ENCODE data around the gene OGG1.

The OGG1 gene

DNA sequence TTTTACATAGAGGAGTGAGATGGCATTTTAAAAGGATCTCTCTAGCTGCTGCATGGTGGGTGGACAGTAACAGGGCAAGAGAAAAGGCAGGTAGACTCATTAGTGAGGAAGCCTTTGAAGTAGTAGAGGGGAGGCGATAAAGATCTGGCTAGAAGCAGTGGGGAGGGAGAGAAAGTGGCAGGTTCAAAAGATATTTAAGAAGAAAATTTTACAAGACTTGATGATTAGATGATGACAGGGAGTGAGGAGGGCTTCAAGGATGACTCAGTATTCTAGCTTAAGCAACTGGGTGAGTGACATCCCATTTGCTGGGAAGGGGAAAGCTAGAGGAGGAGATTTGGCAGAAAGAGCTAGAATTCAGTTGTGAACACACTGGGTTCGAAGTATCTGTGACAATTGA lies 22.0 kb upstream of the OGG1 start:
- no peak for DNase-seq (ENCODE audit: low spot score)

DNA sequence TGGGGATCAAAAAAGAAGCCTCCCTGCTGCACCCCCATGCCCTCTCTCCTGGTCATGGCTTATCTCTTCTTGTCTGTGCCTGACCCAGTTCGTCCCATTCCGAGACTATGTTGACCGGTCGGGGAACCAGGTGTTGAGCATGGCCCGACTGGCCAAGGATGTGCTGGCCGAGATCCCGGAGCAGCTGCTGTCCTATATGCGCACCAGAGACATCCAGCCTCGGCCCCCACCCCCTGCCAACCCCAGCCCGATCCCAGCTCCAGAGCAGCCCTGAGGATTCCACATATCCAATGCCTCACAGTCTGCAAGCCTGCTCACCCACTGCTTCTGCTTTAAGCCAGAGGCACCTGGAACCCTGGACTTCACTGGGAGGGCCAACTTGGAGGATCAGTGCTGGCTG lies 20.3 kb upstream of the OGG1 start:
- DNase-seq (ENCODE audit: low spot score) = no peak

DNA sequence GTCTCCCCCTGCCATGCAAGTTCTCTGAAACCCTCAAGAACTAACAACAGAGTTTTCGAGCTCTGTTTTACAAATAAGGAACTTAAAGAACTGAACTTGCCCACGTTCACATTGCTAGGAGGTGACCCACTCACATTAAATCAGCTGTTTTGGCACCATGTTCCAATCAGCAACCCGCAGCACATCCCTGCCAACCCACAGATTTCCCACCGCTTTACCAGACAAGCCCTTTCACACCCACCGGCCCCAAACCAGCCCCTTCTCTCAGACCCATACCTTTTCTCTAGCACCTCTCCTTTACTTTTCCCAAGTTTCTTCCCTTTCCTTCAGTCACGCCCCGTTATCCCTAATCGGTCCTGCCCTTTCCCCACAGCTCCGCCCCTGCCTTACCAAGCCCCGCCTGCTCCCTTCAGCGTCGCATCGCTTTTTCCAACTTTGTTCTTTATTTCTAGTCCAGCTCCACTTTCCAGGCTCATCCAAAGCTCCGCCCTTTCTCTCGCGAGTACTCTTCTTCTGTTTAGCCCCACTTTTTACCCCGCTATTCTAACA lies 19.0 kb upstream of the OGG1 start:
- no peak for DNase-seq (ENCODE audit: low spot score)

DNA sequence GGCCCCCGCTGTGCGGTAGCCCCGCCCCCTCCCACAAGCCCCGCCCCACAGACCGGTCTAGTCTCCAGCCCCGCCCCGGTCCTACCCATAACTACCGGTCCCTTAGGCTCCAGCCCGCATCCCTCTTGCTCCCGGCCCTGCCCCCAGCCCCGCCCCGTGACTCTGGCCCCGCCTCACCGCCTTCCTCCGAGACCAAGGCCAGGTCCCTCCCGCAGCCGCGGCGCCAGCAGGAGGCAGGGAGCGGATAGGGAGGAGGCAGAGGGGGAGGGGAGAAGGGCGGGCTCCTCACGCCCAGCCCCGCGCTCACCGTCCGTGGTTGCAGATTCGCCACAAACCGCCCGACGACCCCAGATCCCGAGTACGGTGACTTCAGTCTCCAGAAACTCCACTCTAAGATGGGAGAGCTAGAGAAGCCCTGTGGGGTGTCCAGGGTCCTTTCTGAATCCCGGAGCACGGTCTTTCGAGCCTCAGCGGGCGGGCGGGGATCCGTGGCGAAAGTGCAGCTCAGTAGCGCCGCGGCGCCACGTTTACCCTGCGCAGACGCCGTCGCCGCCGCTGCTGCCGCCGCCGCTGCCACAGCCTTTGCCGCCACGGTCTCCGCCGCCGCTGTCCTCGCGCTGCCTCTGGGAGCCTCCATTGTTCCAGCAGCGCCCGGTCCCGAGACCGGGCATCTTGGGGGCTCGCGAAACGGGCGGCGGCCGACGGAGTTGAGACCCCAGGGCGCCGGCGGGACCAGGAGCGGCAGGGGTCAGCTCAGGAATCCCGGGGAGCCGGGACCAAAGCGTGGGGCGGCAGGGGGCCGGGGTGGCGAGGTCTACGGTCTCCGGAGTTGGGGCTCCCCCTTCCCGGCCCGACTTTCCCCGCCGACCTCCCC lies 18.3 kb upstream of the OGG1 start, which contains the start of gene BRPF1:
Gene BRPF1 (plus strand): TSS at position 530 of the 874 bp plus-strand sequence. CDS start 2,406 bp downstream, outside the sequence.
- peak; percentile 99 for DNase-seq (ENCODE audit: low spot score)

DNA sequence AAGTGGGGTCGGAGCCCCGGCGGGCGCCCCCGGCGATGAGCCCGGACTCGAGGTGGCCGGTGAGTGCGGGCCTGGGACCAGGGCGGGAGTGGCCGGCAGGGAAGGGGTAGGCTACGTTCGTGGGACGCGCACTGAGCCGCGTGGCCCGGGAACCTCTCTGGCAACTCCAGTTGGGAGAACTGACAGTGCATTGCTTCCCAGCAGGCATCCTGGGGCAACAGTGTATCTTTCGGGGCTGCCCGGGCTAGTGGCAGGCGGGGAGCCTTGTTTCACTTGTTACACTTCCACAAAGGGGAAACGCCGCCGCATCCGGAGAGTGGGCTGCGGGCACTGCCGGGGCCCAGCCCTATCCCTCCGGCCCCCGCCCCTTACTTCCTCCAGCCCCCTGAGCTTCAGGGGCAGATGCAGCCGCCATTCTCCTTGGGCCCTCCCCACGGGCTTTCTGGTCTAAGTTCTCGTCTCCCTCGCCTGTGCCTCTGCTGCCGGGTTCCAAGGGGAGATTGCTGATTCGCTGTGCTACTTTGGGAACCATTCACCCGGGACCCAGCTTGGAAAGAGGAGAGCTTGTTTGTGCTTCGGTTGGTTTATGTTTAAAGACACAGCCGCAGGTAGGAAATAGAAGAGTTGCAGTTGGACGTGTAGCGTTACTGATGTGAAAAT lies 17.5 kb upstream of the OGG1 start:
- peak; percentile 17 for DNase-seq (ENCODE audit: low spot score)

DNA sequence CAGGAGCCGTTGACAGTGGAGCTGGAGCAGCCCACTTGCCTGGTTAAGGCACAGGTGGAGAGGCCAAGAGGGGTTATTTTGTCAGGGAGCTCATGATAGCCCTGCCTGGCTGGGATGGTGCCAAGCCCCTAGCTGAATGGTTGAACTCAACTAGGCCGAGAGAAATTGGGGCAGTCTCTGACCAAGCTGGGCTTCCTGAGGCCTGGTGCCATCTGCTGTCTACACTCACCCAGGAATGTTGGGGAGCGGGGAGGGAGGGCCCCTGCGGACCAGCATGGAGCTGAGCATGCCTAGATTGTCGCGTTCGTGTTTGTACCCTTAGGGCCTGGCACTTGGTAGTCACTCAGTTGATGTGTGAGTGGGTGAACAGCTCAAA lies 17.0 kb upstream of the OGG1 start:
- DNase-seq (ENCODE audit: low spot score) = peak; percentile 16

DNA sequence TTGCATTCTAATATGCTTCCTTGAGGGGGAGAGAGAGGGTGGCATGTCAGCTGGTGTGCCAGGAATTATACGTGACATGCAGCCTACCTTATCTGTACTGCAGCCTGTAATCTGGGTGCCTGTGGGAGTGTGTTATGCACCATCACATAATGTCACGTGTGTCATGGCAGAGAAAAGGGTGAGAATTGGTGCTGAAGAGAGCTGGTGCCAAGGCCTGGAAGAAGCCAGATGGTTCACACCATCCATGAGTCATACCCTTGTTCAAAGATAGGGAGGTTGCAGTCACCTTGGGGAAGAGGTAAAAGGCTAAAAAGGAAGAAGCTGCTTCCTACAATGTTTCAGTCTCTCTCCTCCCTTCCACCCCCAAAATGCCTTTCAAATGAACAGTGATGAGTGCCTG lies 12.9 kb upstream of the OGG1 start:
- peak; percentile 12 for DNase-seq (ENCODE audit: low spot score)

DNA sequence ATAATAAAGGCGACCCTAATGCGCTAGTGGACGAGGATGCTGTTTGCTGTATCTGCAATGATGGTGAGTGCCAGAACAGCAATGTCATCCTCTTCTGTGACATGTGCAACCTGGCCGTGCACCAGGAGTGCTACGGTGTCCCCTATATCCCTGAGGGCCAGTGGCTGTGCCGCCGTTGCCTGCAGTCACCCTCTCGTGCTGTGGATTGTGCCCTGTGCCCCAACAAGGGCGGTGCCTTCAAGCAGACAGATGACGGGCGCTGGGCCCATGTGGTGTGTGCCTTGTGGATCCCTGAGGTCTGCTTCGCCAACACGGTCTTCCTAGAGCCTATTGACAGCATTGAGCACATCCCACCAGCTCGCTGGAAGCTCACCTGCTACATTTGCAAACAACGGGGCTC lies 10.6 kb upstream of the OGG1 start:
- no peak for DNase-seq (ENCODE audit: low spot score)

DNA sequence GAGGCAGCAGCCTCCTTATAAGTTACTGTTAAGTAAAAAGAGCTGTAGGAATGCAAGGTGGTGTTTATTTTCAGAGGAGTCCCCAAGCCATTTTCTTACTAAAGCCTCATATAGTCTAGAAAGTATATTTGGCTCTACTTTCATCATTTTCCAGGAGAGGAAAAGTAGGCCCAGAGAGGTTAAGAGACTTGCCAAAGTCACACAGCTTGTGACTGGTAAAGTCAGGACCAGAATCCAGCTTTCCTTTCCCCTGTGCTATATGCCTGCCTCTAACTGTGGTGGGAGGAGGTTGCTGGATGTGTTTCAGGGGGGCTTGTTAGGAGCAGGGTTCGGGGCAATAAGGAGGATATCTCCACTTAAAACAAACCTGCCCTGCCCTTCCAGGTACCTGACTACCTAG lies 7.2 kb upstream of the OGG1 start:
- no peak for DNase-seq (ENCODE audit: low spot score)

DNA sequence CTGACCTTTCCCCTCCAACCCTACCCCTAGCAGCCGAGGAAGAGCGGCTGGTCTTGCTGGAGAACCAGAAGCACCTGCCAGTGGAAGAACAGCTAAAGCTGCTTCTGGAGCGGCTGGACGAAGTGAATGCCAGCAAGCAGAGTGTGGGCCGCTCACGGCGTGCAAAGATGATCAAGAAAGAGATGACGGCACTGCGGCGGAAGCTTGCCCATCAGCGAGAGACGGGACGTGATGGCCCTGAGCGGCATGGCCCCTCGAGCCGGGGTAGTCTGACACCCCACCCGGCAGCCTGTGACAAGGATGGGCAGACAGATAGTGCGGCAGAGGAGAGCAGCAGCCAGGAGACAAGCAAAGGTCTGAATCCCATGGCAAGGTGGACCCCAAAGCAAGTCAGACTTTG lies 6.2 kb upstream of the OGG1 start:
- no peak for DNase-seq (ENCODE audit: low spot score)

DNA sequence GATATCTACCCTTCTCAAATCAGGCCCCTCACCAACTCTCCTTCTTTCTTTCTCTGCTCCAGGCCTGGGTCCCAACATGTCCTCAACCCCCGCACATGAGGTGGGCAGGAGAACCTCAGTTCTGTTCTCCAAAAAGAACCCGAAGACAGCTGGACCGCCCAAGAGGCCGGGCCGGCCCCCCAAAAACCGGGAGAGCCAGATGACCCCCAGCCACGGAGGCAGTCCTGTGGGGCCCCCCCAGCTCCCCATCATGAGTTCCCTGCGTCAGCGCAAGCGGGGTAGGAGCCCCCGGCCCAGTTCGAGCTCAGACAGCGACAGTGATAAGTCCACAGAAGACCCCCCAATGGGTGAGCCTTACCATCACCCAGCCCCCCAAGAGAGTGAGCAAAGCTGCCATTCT lies 5.6 kb upstream of the OGG1 start:
- no peak for DNase-seq (ENCODE audit: low spot score)

DNA sequence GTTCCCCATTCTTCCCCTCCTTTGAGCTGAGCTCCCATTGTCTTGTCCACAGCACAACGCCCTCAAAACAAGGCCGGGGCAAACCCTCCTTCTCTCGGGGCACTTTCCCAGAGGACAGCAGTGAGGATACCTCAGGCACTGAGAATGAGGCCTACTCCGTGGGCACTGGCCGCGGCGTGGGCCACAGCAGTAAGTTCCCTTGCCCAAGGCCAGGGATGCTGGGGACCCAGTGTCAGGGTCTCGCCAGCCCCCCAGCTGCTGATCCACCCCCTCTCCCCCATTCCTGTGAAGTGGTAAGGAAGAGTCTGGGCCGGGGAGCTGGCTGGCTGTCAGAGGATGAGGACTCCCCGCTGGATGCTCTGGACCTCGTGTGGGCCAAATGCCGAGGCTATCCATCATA lies 4.2 kb upstream of the OGG1 start:
- no peak for DNase-seq (ENCODE audit: low spot score)

DNA sequence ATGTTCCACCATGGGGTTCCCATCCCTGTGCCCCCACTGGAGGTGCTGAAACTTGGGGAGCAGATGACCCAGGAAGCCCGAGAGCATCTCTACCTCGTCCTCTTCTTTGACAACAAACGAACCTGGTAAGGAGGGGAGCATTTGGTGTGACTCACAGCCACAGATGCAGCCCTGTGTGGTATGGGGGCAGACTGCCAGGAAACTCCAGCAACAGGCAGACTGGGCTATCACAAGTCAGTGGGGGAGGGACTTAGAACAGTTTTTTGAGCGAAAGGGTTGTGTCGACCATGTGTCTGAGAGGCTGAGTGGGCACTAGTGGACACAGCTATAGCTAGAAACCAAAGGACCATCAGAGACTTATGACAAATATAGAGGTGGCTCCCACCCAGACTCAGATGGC lies 3.4 kb upstream of the OGG1 start:
- DNase-seq (ENCODE audit: low spot score) = no peak

DNA sequence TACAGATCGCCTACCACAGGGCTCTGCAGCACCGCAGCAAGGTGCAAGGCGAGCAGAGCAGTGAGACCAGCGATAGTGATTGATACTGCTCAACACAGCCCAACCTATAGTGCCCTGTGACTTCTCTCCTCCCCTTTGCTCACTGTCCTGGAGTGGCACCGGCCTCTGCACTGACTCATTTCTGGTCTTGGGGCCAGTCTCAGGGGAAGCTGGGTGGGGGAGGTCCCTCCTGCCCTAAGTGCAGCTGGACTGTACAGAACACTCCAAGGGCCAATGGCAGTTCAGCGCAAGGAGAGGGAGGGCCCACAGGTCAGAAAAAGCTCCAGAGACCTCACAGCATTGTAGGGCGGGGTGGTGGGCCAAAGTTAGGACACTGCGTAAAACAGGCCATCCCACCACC lies 2.5 kb upstream of the OGG1 start:
- peak; percentile 25 for DNase-seq (ENCODE audit: low spot score)

DNA sequence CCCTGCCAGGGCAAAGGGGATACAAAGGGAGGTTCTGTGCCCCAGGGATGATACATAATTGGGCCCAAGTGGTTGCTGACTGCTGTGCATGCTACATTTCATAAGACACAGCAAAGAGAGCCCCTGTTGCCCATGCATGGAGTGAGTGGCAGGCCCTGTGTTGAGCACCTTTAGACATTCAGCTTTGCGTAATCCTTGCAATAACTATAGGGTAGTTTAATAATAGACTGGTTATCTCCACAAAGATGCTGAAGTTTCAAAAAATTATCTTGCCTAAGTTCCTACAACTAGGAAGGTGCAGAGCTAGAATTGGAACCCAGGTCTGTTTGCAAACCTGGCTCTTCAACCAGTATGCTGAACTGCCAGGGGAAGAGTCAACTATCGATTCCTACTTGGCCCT lies 1.7 kb upstream of the OGG1 start:
- no peak for DNase-seq (ENCODE audit: low spot score)

DNA sequence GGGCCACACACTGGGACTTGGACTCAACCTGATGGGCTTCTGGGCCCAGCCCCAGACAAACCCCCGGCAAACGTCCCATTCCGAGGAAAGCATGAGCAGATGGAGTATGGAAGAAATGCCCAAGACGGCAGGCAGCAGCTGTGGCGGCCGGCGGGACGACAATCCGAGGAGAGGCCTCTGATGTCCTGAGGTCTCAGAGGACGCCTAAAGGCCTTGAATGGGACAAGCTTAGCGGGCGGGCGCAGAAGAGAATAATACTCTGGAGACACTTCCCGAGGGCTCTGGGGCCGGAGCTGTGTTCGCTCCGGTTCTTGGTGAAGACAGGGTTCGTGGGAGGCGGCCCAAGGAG lies 482 bp upstream of the OGG1 start:
- no peak for DNase-seq (ENCODE audit: low spot score)

DNA sequence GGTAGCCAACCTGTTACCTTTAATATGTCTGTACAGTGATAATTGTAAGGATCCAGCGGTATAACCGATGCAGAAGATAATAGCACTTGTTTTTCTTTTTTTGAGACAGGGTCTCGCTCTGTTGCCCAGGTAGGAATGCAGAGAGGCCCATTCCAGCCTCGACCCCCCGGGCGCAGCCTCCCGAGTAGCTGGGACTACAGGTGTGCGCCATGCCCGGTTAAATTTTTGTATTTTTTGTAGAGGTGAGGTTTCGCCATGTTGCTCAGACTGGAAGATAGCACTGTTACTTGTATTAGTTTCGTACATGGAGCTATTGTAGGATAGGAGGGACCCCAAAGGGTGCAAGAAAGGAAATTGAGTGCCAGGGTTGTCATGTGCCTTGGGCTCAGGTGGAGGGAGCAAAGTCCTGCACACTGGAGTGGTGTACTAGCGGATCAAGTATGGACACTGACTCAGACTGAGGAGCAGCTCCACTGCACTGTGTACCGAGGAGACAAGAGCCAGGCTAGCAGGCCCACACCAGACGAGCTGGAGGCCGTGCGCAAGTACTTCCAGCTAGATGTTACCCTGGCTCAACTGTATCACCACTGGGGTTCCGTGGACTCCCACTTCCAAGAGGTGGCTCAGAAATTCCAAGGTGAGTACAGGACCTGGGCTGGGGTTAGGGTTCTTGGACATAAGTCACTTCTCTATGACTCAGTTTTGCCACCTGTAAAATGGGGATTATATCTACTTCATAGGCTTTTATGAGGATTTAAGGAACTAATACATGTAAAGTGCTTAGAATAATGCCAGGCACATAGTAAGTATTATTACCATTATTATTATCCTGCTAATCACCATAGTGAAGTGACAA lies 1.0 kb downstream of the OGG1 start:
- DNase-seq (ENCODE audit: low spot score) = peak; percentile 57

DNA sequence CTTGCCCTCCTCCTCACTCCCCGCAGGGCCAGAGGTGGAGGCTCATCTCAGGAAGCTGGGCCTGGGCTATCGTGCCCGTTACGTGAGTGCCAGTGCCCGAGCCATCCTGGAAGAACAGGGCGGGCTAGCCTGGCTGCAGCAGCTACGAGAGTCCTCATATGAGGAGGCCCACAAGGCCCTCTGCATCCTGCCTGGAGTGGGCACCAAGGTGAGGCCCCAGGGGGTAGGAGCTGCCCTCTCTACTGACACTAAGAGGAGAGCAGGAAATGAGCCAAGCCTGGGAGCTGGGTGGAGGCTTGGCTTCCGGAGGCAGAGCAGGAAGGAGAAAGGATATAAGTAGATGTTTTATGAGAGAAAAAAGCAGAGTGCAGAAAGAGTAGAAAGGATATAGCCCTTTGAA lies 4.9 kb downstream of the OGG1 start:
- DNase-seq (ENCODE audit: low spot score) = peak; percentile 26

DNA sequence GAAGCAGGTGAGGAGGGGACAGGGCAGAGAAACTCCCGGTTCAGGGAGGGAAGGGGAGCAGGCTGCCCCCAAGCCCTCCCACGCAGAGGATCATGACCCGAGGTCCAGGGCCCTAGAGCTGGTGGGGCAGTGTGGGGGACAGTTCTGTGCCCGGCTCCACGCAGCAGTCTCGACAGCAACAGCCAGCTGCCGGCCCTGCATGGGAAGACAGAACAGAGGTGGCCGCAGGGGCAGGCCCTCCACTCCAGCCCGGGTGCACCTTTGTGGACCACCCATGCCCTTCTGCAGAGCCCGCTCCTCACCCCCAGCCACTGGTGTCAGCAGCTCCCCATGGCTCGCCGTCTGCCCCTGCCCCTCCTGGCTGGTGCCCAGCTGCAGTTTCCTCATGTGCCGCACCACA lies 7.7 kb downstream of the OGG1 start:
- no peak for DNase-seq (ENCODE audit: low spot score)

DNA sequence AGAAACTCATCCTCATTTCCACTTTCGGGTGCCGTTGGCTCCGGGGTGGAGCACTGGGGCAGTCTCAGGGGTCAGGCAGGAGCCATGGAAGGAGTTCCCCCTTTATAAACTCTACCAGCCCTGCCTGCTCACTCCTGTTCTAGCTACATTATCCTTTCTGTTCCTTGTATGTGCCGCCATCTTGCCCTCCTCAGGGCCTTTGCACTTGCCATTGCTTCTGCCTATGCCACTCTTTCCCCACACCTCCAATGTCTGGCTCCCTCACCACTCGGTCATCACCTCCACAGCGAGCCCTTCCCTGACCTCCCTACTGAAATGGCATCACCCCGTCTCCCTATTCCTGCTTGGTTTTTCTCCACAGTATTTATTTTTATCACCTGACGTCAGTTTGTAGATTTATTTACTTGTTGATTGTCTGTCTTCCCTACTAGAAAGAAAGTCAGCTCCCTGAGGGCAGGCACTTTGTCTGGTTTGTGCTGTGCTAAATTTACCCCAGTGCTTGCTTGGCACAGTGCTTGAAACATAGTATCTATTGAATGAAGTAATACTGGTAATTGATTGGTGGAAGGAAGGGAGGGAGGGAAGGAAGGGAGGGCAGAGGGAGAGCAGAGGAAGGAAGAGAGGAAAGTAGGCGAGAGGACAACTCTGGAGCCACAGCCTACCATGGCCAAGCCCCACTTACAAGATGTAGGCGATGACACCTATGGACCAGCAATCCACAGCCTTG lies 11.2 kb downstream of the OGG1 start:
- DNase-seq (ENCODE audit: low spot score) = no peak

DNA sequence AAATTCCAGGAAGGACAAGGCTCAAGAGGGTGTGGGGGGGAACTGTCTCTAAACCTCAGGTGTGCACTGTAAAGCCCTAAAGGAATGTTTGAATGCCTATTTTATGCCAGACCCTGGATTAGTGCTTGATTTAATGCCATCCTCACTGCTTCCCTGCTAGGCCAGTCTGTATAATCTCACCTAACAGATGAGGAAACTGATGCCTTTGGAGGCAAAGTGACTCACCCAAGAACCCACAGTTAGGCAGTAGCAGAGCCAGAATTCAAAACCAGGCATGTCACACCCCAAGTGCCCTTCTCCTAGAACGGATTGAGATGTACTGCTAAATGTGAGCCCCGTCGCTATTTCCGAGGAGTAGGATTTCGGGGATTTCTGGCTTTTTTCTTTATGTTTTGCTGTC lies 12.2 kb downstream of the OGG1 start:
- DNase-seq (ENCODE audit: low spot score) = no peak

DNA sequence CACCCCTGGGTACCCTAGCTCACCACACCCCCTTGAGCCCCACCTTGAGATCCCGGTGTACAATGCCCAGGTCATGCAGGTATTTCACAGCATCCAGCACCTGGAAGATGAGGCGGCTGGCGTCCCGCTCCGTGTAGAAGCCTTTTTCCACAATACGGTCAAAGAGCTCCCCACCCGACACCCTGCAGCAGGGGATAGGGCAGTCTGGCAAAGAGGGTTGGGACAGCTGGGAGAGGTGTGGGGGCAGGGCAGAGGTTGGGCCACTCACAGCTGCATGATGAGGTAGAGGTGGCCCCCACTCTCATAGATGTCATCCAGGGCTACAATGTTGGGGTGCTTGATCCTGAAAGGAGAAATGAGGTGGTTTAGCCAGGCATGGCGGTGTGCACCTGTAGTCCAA lies 13.1 kb downstream of the OGG1 start:
- DNase-seq (ENCODE audit: low spot score) = no peak

All from kidney tubule cell (primary cell).